Testis (tissue), 2 donors: ENCODE data around the gene LRRC4C.

Experiments
- POLR2A ChIP-seq: fragments of 450-650 bp; IDR thresholded peaks from one replicate; pipeline ENCODE4 v1.6.1; 2017; ENCODE audit warnings: antibody characterized with exemption, mild to moderate bottlenecking, moderate library complexity
- TF ChIP-seq, protein P1 (sequence below), 3 experiments: fragments of 450-650 bp in 2 of 3; fragments of 200-600 bp in 1 of 3; sonication (generic) in 1 of 3; IDR thresholded peaks; one replicate each; pipeline ENCODE4 v1.5.1; 2016 to 2019; ENCODE audit warnings: antibody characterized with exemption in 3 of 3, mild to moderate bottlenecking in 2 of 3, moderate library complexity in 1 of 3

DNA sequence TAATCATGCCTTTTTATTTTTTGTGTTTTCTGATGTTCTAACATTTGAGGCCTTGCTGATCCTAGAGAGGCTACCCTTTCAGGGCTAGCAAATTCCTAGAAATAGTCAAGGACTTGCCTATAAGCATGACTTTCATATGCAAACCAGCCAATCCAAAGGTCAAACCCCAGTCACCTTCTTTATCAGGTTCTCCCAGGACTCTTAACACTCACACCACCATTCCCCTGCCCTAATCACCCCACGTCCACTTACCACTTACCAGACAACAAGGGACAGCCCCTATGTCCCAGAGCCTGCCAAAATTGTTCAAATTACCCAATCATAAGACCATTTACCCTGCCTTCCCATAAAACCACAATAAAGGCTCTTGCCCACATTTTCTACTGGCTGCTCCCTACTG is 1339.8 kb downstream of the LRRC4C start:
- no peak for TF ChIP-seq POLR2A
- TF ChIP-seq, protein P1, sequence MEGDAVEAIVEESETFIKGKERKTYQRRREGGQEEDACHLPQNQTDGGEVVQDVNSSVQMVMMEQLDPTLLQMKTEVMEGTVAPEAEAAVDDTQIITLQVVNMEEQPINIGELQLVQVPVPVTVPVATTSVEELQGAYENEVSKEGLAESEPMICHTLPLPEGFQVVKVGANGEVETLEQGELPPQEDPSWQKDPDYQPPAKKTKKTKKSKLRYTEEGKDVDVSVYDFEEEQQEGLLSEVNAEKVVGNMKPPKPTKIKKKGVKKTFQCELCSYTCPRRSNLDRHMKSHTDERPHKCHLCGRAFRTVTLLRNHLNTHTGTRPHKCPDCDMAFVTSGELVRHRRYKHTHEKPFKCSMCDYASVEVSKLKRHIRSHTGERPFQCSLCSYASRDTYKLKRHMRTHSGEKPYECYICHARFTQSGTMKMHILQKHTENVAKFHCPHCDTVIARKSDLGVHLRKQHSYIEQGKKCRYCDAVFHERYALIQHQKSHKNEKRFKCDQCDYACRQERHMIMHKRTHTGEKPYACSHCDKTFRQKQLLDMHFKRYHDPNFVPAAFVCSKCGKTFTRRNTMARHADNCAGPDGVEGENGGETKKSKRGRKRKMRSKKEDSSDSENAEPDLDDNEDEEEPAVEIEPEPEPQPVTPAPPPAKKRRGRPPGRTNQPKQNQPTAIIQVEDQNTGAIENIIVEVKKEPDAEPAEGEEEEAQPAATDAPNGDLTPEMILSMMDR (IDR thresholded peaks at IDR 0.05) = no peak
